Suprapubic skin (tissue), 4 donors: ENCODE data around the gene MRPL23. TPM values are rescaled to one million over a fixed set of nuclear protein-coding genes. Genes with fewer than 3 reads are reported as not detected.
A peak's percentile ranks its signal among the peaks of the same experiment; 100 is the strongest.

Experiments
- DNase-seq, 2 donors: peaks; one replicate each; pipeline ENCODE4 v3.0.0-alpha.2; 2019; ENCODE audit warnings: low spot score in 2 of 2
- H3K27ac ChIP-seq: fragments of 200-600 bp; sonication (generic); one replicate; pipeline ENCODE4 v1.5.1; 2019
- H3K27me3 ChIP-seq: fragments of 200-600 bp; sonication (generic); one replicate; pipeline ENCODE4 v1.5.1; 2019
- H3K36me3 ChIP-seq: fragments of 200-600 bp; sonication (generic); one replicate; pipeline ENCODE4 v1.5.1; 2019
- H3K4me1 ChIP-seq: fragments of 200-600 bp; sonication (generic); one replicate; pipeline ENCODE4 v1.5.1; 2019
- H3K4me3 ChIP-seq: fragments of 200-600 bp; sonication (generic); one replicate; pipeline ENCODE4 v1.5.1; 2019; ENCODE audit warnings: mild to moderate bottlenecking
- H3K9me3 ChIP-seq: fragments of 200-600 bp; sonication (generic); one replicate; pipeline ENCODE4 v1.5.1; 2019
- EP300 ChIP-seq: sonication (generic); formaldehyde crosslinking; IDR thresholded peaks from one replicate; pipeline ENCODE4 v1.6.1; 2017; ENCODE audit warnings: antibody characterized with exemption
- POLR2A ChIP-seq, 2 donors: fragments of 450-650 bp; IDR thresholded peaks; one replicate each; pipeline ENCODE4 v1.6.1; 2017; ENCODE audit warnings: antibody characterized with exemption in 2 of 2, mild to moderate bottlenecking in 2 of 2, moderate library complexity in 2 of 2
- POLR2AphosphoS5 ChIP-seq, 3 donors: sonication (generic); formaldehyde crosslinking; IDR thresholded peaks; one replicate each; pipeline ENCODE4 v1.6.1; 2017; ENCODE audit warnings: antibody characterized with exemption in 3 of 3
- WGBS: methylation state at CpG from one replicate; pipeline ENCODE4 v1.1.5; 2018; 5-methylcytosine and 5-hydroxymethylcytosine counted together
- total RNA-seq, 4 donors: library from RNA; depleted of rRNA; stranded (reverse); fragments of >200 nt; gene quantifications; one replicate each; pipeline ENCODE4 v1.1.0, GENCODE V29; 2016
- TF ChIP-seq, protein P1 (sequence below), 2 donors: fragments of 200-600 bp in 1 of 2; fragments of 450-650 bp in 1 of 2; sonication (generic) in 1 of 2; IDR thresholded peaks; one replicate each; pipeline ENCODE4 v1.5.1; 2016 to 2019; ENCODE audit warnings: antibody characterized with exemption in 2 of 2, mild to moderate bottlenecking in 1 of 2, moderate library complexity in 1 of 2

MRPL23 gene
- total RNA-seq, 4 donors from 2014 or later: 76.9 to 115 (median 103) TPM

DNA sequence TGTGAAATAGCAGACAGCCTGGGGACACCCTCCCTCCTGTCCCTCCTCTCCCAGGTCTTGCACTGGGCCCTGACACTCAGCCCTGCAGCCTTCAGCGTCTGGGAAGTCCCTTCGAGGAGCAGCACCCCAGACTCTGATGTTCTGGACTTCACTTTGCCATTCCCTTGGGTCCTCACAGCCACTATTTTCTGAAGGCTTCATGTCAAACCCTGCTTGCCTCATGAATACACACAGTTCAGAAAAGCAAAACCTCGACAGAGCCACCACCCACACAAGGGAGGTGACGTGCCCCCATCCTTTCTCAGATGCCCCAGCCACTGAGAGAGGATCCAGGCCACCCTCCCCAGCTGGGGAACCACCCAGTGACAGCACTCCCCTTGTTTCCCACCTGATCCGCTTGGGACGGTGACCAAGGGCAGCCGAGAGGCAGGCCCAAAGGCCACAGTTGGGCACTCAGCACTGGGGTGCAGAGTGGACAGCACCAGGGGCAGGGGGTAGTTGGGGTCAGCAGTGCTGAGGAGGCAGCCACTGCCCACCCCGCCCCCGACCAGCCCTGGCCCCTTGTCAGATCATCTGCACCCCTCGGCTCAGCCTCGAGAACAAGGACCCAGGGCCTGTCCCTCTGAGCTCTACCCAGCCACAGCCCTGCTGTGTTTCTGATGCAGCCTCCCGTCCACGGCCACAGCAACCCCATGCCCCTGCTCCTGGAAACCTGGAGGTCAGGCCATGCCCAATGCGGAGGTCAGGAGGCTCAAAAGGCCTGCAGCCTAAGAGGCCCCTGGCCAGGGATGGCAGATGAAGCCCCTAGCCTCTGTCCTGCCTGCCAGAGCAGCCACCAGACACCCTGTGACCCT is 30.8 kb upstream of the MRPL23 start:
- 67% methylated on average over 14 of the region's 14 CpGs for WGBS
- no peaks in the 10 kb centered on the region for H3K27me3 ChIP-seq
- peak in 1 of 2 donors; percentile 63 for DNase-seq
- H3K4me3 ChIP-seq: no peak overlapping the region
- TF ChIP-seq POLR2A (IDR thresholded peaks at IDR 0.05) (no peak), POLR2AphosphoS5 (IDR thresholded peaks at IDR 0.05) (no peak), EP300 (no peak)
- TF ChIP-seq, protein P1, sequence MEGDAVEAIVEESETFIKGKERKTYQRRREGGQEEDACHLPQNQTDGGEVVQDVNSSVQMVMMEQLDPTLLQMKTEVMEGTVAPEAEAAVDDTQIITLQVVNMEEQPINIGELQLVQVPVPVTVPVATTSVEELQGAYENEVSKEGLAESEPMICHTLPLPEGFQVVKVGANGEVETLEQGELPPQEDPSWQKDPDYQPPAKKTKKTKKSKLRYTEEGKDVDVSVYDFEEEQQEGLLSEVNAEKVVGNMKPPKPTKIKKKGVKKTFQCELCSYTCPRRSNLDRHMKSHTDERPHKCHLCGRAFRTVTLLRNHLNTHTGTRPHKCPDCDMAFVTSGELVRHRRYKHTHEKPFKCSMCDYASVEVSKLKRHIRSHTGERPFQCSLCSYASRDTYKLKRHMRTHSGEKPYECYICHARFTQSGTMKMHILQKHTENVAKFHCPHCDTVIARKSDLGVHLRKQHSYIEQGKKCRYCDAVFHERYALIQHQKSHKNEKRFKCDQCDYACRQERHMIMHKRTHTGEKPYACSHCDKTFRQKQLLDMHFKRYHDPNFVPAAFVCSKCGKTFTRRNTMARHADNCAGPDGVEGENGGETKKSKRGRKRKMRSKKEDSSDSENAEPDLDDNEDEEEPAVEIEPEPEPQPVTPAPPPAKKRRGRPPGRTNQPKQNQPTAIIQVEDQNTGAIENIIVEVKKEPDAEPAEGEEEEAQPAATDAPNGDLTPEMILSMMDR (IDR thresholded peaks at IDR 0.05): no peak
- no peaks in the 10 kb centered on the region for H3K36me3 ChIP-seq
- H3K4me1 ChIP-seq: peaks cover 36% of the 10 kb centered on the region
- no peak overlapping the region for H3K27ac ChIP-seq
- no peaks in the 10 kb centered on the region for H3K9me3 ChIP-seq

GRCh38 chr11:1916986-1917522 is 30.1 kb upstream of the MRPL23 start:
- peak in 1 of 2 donors; percentile 63 for DNase-seq
- H3K27ac ChIP-seq: no peak overlapping the region
- H3K36me3 ChIP-seq: no peaks in the 10 kb centered on the region
- WGBS: 47% methylated on average over 5 of the region's 8 CpGs
- TF ChIP-seq POLR2A (IDR thresholded peaks at IDR 0.05) (no peak), POLR2AphosphoS5 (IDR thresholded peaks at IDR 0.05) (no peak), EP300 (no peak)
- TF ChIP-seq, protein P1 (IDR thresholded peaks at IDR 0.05): no peak
- H3K4me1 ChIP-seq: peaks cover 41% of the 10 kb centered on the region
- no peak overlapping the region for H3K4me3 ChIP-seq
- no peaks in the 10 kb centered on the region for H3K27me3 ChIP-seq
- H3K9me3 ChIP-seq: no peaks in the 10 kb centered on the region

GRCh38 chr11:1917523-1918435 is 29.4 kb upstream of the MRPL23 start:
- Histone ChIP-seq H3K4me1 (peaks cover 47% of the 10 kb centered on the region), H3K4me3 (no peak overlapping the region), H3K27me3 (no peaks in the 10 kb centered on the region), H3K36me3 (no peaks in the 10 kb centered on the region), H3K27ac (no peak overlapping the region), H3K9me3 (no peaks in the 10 kb centered on the region)
- 60% methylated on average over 18 of the region's 34 CpGs for WGBS
- DNase-seq: peak in 1 of 2 donors; percentile 63
- TF ChIP-seq, protein P1 (IDR thresholded peaks at IDR 0.05): peak; percentile 39 to 60
- TF ChIP-seq POLR2A (IDR thresholded peaks at IDR 0.05): no peak

DNA sequence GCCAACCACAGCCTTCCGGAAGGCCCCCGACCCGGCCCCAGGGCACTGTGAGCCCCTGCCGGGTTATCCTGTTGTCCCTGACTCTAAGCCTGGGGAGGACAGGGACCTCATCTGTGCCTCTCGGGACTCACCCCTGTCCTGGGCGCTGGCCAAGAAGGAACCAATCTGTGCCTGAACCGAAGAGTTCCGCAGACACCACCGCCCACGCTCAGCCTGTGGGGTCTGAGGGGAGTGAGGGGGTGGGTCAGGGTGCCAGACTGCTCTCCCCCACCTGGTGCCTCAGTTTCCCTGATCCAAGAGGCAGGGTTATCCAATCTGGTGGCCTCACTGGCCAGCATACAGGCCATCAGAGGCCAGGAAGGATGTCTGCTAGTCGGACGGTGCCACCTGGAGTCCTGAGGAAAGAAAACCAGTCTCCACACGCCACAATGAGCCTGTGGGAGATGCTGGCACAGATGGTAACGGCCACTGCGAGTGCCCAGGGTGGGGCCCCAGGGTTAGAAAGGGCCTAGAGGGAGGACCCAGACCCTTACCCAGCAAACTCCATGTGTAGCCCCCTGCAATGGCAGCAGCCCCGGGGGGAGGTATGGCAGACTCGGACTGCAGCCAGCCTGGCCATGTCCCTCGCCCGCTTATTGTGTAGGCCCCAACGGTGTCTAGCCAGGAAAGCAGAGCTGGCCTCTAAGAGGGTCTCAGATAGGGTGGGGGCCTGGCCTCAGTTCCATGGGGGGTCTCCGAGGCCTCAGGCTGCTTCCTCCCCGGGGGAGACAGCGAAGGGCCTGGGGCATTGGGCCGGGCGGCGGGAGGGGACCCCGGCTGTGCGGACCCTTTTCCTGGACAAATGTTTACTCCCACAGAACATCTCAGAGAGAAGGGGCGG is 28.5 kb upstream of the MRPL23 start:
- Histone ChIP-seq H3K27me3 (no peaks in the 10 kb centered on the region), H3K36me3 (no peaks in the 10 kb centered on the region), H3K4me3 (no peak overlapping the region), H3K4me1 (peaks cover 47% of the 10 kb centered on the region), H3K27ac (no peak overlapping the region), H3K9me3 (no peaks in the 10 kb centered on the region)
- TF ChIP-seq, protein P1 (IDR thresholded peaks at IDR 0.05): no peak
- TF ChIP-seq POLR2AphosphoS5 (IDR thresholded peaks at IDR 0.05) (no peak), EP300 (no peak), POLR2A (IDR thresholded peaks at IDR 0.05) (no peak)
- 68% methylated on average over 3 of the region's 29 CpGs for WGBS
- peak in 1 of 2 donors; percentile 72 for DNase-seq
